Endometrial microvascular endothelial cells (primary cell): ENCODE measurements around the gene ZNF318. TPM values are rescaled to one million over a fixed set of nuclear protein-coding genes. Genes with fewer than 3 reads are reported as not detected.
"Not testable (repeated sequence)": the region's sequence is repeated elsewhere in the genome, so short reads cannot be mapped to it uniquely, and the experiment has no call there.

ENCODE experiments used
- in situ Hi-C: cut with HindIII; loops from 2 replicates; pipeline ENCODE4 v1.10.0; 2017; ENCODE audit warnings: low sequenced_read_pairs, low pct_unique_long_range_greater_than_20kb; ENCODE audit errors: inconsistent ontology term
- total RNA-seq: library from RNA; depleted of rRNA; stranded (reverse); fragments of >200 nt; gene quantifications from one replicate; pipeline ENCODE4 v1.2.3, GENCODE V29; 2015; ENCODE audit errors: inconsistent ontology term

ZNF318 gene
- total RNA-seq, 1 donor from 2014 or later: 8.8 TPM

- in situ Hi-C loops: no loop called here
Measured at GRCh38 chr6:43355862-43356590, 13.4 kb downstream of the ZNF318 start.

GRCh38 chr6:43351951-43352350, 17.5 kb downstream of the ZNF318 start:
- in situ Hi-C loops: not testable (repeated sequence)

DNA sequence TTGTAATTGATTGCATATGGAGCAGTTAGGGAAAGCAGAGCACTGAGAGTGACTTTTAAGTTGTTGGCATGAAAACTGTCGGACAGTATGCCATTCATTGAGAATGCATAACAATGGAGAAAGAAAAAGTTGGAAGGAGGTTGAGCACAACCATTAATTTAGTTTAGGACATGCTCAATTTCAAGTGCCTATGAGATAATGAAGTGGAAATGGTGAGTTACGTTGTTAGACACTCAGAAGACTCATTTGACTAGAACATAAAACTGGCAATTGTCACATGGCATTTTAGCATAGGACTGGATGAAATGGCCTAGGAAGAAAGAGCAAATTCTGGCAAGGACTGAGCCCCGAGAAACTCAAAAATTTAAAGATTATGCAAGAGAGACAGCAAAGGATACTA, 22.0 kb downstream of the ZNF318 start:
- in situ Hi-C loops: no loop called here

DNA sequence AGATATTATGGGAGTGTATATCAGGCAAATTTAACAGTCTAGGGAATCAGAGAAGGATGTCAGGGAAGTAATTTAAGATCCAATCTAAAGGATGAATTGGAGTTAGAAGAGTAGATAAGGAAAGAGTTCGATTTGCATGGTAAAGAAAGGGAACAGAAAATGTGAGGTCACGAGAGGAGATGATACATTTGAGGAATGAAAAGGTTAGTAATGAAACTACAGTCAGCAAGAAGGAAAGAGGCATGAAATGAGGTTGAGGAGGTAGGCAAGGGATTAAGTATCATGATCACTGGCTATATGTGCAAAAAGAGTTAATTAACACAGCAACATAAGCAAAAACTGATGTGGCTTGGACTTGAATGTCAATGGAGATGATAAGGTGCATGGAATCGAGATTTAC, 22.4 kb downstream of the ZNF318 start:
- in situ Hi-C loops: no loop called here

GRCh38 chr6:43346243-43346642, 23.2 kb downstream of the ZNF318 start:
- in situ Hi-C loops: not testable (repeated sequence)

- in situ Hi-C loops: no loop called here
Measured at GRCh38 chr6:43339168-43339567, 30.3 kb downstream of the ZNF318 start.

- in situ Hi-C loops: no loop called here
Measured at GRCh38 chr6:43338243-43338642, 31.2 kb downstream of the ZNF318 start.

- in situ Hi-C loops: no loop called here
Measured at GRCh38 chr6:43336382-43336781, 33.1 kb downstream of the ZNF318 start.

GRCh38 chr6:43335469-43335868, 34.0 kb downstream of the ZNF318 start:
- in situ Hi-C loops: no loop called here

GRCh38 chr6:43334466-43335095, 34.9 kb downstream of the ZNF318 start:
- in situ Hi-C loops: no loop called here

DNA sequence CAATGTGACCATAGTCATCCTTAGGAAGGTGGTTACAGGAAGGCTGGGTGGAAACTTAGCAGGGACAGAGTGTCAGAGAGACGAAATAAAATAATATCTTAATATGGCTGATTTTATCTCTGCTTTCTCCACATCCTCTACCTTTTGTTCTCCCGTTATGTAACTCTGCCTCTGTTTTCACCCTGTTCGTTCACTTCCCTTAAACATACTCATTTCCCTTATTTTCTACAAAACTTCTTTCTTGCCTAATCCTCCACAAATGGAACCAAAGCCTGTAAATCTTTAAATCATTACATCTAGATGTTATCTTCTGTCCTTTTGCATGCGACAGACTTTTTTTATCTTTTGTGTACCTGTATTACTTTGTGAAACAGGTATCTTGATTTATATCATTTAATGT, 37.6 kb downstream of the ZNF318 start:
- in situ Hi-C loops: no loop called here

GRCh38 chr6:43331470-43331869, 38.0 kb downstream of the ZNF318 start:
- in situ Hi-C loops: no loop called here

- in situ Hi-C loops: no loop called here
Measured at GRCh38 chr6:43328528-43328927, 40.9 kb downstream of the ZNF318 start.

DNA sequence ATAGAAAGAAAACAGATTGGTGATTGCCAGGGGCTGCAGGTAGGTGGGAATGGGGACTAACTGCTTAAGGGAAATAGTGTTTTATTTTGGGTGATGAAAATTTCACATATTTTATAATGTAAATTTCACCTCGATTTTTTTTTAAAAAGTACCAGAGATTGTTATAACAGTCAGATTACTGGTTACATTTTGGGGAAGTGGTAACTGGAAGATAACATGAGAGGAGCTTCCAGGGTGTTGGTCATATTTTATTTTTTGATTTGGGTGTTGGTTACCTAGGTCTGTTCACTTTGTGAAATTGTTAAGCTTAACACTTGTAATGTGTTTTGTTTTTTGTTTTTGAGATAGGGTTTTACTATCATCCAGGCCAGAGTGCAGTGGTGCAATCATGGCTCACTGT, 43.6 kb downstream of the ZNF318 start:
- in situ Hi-C loops: no loop called here

DNA sequence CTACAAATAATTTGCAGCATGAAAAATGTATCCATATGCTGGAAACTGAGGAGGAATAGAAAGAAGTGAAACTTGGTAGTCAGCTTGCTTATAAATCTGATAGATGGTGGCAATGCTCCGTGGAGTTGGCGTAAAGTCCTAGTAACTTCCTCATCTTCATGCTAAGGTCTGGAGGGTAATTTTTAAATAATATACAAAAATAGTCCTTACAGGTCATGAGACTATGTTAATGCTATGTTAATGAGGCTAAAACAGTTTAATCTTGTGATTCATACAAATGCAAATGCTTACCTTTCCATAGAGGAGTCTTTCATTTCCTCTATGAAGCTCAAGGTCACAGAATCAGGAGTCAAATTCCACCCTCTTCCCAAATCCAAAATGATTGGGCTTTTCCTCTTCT, 51.4 kb downstream of the ZNF318 start:
- in situ Hi-C loops: no loop called here

DNA sequence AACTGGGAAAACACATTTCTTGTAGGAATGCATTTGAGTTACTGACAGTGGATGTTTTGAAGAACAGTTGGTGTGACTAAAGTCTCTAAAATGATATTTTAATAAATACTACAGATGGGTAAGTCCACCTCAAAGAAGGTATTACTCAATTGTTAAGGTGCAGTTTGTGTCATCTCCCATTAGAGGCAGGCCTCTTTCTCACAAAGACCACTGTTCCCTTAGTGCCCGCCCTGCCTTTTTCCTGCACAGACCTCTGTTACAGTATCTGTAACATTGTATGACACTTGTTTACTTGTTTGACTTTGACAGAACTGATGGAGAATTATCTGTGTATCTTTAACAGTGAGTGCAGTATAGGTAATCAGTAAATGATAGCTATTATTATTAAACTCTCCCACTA, 55.6 kb downstream of the ZNF318 start:
- in situ Hi-C loops: no loop called here

GRCh38 chr6:43311666-43312065, 57.8 kb downstream of the ZNF318 start:
- in situ Hi-C loops: no loop called here

GRCh38 chr6:43310624-43311023, 58.8 kb downstream of the ZNF318 start:
- in situ Hi-C loops: no loop called here

- in situ Hi-C loops: no loop called here
Measured at GRCh38 chr6:43310134-43310533, 59.3 kb downstream of the ZNF318 start.

DNA sequence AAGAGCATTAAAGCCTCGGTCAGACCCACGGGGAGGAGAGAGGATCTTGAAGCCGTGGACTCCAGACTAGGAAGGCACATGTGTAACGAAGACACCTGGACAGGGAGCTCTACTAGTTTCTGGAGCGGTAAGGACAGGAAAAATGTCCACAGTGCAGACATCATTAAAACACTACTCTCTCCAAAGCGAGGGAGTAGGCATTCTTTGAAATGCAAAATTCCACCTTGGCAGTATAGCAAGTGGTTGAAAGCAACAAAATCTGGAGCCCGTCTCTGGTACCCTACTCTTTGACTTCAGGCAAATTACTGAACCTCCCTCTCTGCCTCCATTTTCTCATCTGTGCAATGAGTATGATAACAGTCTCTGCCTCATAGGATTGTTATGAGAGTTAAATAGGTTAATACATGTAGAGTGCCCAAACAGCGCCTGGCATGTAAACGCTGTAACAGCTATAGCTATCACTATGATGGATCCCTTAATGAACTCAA, 60.4 kb downstream of the ZNF318 start:
- in situ Hi-C loops: no loop called here
